ENCODE measurements around the gene AKAP8. TPM values are rescaled to one million over a fixed set of nuclear protein-coding genes. Genes with fewer than 3 reads are reported as not detected.

The AKAP8 gene
- total and polyA plus RNA-seq, 4 donors = 7.5 to 12.4 (median 9.8) TPM

- no peak for DNase-seq (ENCODE audit: low spot score)
- Histone ChIP-seq H3K27ac (ENCODE audit: low read depth in 1 of 2, low read length in 2 of 2) (no peak overlapping the region), H3K4me3 (ENCODE audit: low read depth in 1 of 3, low read length in 3 of 3) (no peak overlapping the region), H3K36me3 (ENCODE audit: control insufficient read depth in 4 of 4, insufficient read depth in 3 of 4, low read depth in 1 of 4, low read length in 3 of 4) (peaks cover 32 to 81% (median 60%) of the 10 kb centered on the region in 4 donors), H3K4me1 (ENCODE audit: control insufficient read depth in 4 of 4, insufficient read depth in 4 of 4, low read length in 3 of 4) (no peaks in the 10 kb centered on the region), H3K27me3 (ENCODE audit: control insufficient read depth in 4 of 4, insufficient read depth in 4 of 4, low read length in 3 of 4) (no peaks in the 10 kb centered on the region), H3K9me3 (ENCODE audit: control insufficient read depth in 4 of 4, low read length in 3 of 4) (no peaks in the 10 kb centered on the region), H3K9ac (ENCODE audit: low read depth in 1 of 2, low read length in 2 of 2) (no peak overlapping the region)
- TF ChIP-seq YY1 (IDR thresholded peaks at IDR 0.05) (no peak), RAD21 (IDR thresholded peaks at IDR 0.05) (no peak), EGR1 (IDR thresholded peaks at IDR 0.05; ENCODE audit: low read depth in 2 of 2) (no peak), TAF1 (conservative IDR thresholded peaks at IDR 0.05) (no peak), NR2F2 (IDR thresholded peaks at IDR 0.05) (no peak), RXRA (IDR thresholded peaks at IDR 0.05) (no peak), ZBTB33 (IDR thresholded peaks at IDR 0.05) (no peak), HNF4A (conservative IDR thresholded peaks at IDR 0.05) (no peak), GABPA (IDR thresholded peaks at IDR 0.05 in 1 of 2, conservative IDR thresholded peaks at IDR 0.05 in 1 of 2) (no peak), JUND (IDR thresholded peaks at IDR 0.05) (no peak), FOXA1 (IDR thresholded peaks at IDR 0.05) (no peak), CTCF (IDR thresholded peaks at IDR 0.05; ENCODE audit: low read depth, low read length, missing input control) (no peak), SP1 (IDR thresholded peaks at IDR 0.05) (no peak), FOXA2 (IDR thresholded peaks at IDR 0.05) (no peak)
- TF ChIP-seq, protein P1, sequence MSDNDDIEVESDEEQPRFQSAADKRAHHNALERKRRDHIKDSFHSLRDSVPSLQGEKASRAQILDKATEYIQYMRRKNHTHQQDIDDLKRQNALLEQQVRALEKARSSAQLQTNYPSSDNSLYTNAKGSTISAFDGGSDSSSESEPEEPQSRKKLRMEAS (IDR thresholded peaks at IDR 0.05) = no peak
- TF ChIP-seq, protein P2, sequence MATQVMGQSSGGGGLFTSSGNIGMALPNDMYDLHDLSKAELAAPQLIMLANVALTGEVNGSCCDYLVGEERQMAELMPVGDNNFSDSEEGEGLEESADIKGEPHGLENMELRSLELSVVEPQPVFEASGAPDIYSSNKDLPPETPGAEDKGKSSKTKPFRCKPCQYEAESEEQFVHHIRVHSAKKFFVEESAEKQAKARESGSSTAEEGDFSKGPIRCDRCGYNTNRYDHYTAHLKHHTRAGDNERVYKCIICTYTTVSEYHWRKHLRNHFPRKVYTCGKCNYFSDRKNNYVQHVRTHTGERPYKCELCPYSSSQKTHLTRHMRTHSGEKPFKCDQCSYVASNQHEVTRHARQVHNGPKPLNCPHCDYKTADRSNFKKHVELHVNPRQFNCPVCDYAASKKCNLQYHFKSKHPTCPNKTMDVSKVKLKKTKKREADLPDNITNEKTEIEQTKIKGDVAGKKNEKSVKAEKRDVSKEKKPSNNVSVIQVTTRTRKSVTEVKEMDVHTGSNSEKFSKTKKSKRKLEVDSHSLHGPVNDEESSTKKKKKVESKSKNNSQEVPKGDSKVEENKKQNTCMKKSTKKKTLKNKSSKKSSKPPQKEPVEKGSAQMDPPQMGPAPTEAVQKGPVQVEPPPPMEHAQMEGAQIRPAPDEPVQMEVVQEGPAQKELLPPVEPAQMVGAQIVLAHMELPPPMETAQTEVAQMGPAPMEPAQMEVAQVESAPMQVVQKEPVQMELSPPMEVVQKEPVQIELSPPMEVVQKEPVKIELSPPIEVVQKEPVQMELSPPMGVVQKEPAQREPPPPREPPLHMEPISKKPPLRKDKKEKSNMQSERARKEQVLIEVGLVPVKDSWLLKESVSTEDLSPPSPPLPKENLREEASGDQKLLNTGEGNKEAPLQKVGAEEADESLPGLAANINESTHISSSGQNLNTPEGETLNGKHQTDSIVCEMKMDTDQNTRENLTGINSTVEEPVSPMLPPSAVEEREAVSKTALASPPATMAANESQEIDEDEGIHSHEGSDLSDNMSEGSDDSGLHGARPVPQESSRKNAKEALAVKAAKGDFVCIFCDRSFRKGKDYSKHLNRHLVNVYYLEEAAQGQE (IDR thresholded peaks at IDR 0.05) = no peak
- TF ChIP-seq, protein P3, sequence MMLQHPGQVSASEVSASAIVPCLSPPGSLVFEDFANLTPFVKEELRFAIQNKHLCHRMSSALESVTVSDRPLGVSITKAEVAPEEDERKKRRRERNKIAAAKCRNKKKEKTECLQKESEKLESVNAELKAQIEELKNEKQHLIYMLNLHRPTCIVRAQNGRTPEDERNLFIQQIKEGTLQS (IDR thresholded peaks at IDR 0.05) = no peak
- 96% methylated on average over 8 of the region's 8 CpGs for WGBS
Observed at GRCh38 chr19:15399234-15399515, 19.6 kb upstream of the AKAP8 start.

All from liver (tissue), 9 donors.